Myocyte (in vitro differentiated cells): ENCODE measurements around the gene TC2N. TPM values are rescaled to one million over a fixed set of nuclear protein-coding genes. Genes with fewer than 3 reads are reported as not detected.
"Not testable (repeated sequence)": the region's sequence is repeated elsewhere in the genome, so short reads cannot be mapped to it uniquely, and the experiment has no call there.

Experiments used
- DNase-seq: peaks from one replicate; pipeline ENCODE4 v3.0.0-alpha.2; 2012; ENCODE audit warnings: low read depth
- total RNA-seq: library from RNA; depleted of rRNA; stranded (reverse); fragments of >200 nt; gene quantifications from 2 replicates; pipeline ENCODE4 v1.2.3, GENCODE V29; 2014

TC2N gene
- total RNA-seq, 1 donor from 2014 or later: not detected

DNA sequence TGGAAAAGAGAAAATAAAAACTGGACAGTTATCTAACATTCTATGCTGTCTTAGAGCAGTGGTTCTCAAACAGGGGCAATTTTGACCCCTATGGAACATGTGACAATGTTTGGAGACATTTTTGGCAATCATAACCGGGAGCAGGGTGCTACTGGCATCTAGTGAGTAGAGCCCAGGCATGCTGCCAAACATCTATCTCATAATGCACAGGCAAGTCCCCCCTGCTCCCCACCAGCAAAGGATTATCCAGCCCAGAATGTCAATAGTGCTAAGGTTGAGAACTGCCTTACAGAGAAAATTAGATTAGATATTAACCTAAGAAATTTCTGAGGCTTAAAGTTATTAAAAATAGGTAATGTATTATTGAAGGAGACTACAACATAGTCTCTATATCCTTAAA, 112.5 kb downstream of the TC2N start:
- no peak for DNase-seq

DNA sequence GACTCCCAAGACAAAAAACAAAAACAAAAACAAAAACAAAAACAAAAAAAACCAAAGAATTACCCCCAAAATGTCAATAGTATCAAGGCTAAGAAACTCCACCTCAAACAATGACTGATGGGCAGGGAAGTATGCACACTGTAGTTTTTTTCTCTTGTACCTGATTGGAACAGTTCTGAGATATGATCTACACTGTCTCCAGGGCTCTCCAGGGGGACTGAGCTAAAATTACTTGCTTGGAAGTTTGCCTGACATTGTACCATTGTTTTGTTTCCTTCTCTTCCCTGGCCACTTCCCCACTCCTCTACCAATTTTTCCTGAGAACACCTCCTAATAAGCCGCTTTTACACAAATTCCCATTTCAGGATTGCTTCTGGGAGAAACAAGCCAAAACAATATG, 113.2 kb downstream of the TC2N start:
- no peak for DNase-seq

DNA sequence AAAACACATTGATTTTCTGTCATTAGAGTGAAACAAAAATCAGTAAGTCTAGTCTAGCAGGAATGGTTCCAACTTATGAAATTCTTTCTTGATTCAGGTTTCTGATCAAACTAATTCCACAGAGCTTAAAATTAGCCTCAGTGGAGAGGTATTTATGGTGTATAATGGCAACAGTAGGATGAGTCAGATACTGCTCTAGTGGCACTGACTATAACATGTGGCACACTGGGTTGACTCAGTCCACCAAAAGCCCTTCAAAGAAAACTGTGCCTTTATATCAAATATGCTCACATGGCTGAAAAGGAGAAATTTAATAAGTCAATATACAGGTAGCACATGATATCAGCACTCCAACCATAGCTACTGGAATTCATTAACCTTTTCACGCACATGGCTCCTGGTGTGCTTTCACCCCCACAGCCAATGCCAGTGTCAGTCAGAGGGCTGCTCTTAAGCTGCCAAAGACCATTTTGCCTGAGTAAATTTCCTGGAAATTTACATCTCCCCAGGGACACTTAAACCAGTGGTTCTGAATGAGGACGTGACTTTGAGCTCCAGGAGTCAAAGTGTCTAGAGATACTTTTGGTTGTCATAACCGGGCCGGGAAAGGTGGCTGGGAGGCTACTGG, 113.7 kb downstream of the TC2N start:
- DNase-seq: no peak

DNA sequence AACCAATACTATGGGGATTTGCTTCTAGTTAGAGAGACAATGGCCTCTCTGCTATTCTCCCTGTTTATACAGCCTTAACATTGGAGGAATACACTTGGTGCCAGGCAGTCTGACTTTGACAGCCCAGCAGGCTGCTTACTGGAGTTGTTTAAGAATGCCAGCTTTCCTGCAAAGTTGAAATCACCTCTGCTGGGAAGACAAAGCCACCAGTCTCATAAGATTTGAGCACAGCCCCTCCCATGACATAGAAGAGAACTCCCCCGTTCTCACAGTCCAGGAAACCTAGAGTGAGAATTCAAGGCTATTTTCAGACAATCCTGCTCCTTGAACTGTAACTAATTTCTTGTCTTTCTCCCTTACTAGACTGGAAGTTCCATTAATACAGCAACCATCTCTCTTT, 114.4 kb downstream of the TC2N start:
- DNase-seq: no peak

DNA sequence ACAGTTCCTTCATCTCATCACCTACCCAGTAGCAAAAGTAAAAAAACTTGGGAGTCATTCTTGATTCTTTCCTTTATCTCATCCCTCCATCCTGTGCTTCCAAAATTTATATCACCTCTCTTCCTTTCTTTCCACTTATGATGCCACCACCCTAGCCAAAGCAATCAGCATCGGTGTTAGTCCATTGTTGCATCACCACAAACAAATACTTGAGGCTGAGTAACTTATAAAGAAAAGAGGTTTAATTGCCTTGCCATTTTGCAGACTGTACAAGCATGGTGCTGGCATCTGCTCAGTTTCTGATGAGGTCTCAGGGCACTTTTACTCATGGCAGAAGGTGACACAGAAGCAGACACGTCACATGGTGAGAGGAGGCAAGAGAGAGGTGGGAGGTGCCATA, 115.6 kb downstream of the TC2N start:
- DNase-seq: no peak

DNA sequence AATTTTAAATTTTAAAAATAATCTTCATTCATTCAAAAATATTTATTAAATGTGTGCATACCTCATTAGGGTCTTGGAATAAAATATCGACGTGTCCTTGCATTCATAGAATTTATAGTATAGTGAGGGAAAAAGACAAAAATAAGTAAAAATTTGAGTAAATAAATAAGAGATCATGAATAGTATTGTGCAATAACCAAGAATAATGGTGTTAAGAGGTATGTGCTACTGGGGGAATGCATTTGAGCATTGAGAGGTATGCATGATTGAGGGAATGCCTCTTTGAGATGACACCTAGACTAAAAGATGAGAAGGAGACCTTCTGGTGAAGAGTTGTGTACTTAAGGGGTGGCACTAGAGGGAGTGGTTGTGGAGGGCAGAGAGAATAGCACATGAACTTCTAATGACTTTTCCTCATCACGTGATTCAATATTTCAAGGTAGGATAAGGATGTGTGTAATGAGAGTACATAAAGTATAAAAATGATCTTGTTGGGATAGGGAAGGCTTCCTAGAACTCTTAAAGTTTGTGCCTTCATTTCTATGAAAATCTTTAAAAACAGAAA, 116.6 kb downstream of the TC2N start:
- DNase-seq: no peak

DNA sequence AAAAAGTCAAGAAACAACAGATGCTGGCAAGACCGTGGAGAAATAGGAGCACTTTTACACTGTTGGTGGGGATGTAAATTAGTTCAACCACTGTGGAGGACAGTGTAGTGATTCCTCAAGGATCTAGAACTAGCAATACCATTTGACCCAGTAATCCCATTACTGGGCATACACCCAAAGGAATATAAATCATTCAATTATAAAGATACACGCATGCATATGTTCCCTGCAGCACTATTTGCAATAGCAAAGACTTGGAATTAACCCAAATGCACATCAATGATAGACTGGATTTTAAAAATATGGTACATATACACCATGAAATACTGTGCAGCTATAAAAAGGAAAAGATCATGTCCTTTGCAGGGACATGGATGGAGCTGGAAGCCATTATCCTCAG, 117.5 kb downstream of the TC2N start:
- no peak for DNase-seq

DNA sequence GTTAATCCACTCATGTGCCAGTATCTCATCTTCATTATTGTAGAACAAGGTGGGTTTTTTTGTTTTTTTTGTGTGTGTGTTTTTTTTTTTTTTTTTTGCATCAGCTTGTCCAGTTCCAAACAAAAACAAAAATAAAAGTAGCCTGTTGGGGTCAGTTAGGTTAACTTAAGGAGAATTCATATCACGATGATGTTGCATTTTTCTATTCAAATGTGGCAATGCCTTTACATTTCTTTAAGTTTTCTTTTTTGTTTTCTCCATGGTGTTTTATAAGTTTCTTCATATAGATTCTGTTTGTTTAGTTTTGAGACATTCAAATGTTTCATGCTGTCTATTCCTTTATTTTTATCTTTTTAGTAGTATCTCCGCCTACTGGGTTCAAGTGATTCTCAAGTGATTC, 119.3 kb downstream of the TC2N start:
- no peak for DNase-seq

DNA sequence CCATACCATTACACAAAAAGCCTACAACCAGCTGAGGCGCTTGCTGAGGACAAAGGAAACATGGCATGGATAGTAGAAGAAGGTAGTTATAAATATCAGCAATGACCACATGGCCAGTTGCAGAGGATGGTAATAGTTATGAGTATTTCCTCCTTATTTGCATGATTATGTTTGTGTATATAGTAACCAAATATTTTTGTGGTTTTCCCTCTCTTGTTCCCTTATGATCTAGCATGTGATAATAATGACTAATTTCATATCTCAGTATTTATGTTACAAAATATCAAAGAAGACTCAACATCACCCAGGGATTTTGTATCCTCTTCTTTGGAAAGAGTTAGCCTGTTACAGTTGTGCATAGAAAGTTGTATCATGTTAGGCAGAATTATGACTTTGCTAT, 122.0 kb downstream of the TC2N start:
- no peak for DNase-seq

DNA sequence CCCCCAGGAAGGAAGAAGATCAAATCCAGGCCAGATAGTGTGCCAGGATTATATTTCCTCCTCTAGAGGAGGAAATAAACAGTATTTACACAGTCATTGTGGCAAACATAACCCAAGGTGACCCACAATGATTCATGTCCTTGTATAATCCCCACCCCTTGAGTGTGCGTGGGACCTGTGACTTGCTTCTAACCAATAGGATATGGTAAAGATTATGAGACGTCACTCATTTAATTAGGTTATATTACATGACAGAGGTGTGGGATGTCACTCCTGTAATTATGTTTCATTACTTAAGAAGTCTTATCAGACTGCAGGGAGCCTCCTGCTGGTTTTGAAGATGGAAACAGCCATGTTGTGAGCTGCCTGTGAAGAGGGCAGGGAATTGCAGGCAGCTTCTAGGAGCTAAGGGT, 123.3 kb downstream of the TC2N start:
- DNase-seq: no peak

DNA sequence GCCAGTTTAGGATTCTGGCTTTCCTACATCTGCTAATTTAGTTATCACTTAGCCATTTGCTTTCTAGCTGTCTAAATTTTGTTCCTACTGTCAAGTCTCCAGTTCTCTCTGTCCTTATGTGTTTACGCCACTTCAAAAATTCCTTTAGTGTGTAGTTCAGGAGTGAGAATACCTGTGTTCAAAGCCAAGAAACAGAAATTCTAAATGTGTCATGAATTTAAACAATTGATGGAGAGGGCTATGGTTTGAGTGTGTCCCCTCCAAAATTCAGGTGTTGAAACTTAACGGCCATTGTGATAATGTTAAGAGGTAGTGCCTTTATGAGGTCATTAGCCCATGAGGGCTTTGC, 124.1 kb downstream of the TC2N start:
- DNase-seq: no peak

DNA sequence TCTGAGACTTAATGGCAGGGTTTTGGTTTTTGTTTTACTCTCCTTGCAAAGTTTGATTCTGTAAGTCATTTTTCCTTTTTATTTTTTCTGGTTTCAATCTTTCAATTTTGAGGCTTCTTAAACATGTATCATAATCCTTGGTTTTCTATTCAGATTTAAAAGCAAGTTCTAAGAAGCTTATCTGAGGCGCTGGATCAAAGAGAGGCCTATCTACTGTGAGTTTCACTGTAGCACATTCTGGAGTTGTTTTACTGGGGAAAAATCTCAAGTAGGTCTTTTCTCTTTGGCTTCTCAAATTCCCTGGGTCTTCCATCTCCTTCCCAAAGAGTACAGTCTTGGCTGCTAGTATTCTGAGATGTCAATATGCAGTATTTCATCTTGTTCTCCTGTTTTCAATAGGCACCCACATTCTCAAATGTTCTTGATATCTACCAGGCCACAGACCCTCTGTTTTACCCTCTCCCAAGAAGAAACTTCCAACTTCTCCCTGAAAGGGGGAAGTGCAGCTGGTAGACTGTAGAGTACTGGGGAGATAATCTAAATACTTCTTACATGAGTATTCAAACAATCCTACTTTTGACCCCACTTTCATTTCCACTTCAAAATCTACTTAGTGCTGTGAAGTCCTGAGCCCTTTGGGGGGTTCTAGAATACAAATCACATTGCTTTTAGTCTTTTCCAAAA, 124.6 kb downstream of the TC2N start:
- no peak for DNase-seq

DNA sequence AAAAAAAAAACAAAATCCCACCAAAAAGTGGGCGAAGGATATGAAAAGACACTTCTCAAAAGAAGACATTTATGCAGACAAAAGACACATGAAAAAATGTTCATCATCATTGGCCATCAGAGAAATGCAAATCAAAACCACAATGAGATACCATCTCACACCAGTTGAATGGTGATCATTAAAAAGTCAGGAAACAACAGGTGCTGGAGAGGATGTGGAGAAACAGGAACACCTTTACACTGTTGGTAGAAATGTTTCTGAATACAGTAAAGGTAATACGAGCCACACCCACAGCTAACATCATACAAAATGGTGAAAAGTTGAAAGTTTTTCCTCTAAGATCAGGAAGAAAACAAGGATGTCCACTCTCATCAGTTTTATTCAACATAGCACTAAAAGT, 127.5 kb downstream of the TC2N start:
- not testable (repeated sequence) for DNase-seq

DNA sequence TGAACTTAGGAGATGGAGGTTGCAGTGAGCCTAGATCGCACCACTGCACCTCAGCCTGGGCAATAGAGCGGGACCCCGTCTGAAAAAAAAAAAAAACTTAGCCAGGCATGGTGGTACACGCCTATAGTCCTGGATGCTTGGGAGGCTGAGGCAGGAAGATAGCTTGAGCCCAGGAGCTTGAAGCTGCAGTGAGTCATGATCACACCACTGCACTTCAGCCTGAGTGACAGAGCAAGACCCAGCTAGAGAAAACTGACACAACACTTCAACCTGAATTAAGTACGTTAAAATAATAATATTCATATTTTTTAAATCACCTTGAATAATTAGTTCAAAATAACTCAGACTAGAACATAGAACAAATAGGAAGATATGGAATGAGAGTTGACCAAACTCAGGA, 129.7 kb downstream of the TC2N start:
- DNase-seq: no peak

DNA sequence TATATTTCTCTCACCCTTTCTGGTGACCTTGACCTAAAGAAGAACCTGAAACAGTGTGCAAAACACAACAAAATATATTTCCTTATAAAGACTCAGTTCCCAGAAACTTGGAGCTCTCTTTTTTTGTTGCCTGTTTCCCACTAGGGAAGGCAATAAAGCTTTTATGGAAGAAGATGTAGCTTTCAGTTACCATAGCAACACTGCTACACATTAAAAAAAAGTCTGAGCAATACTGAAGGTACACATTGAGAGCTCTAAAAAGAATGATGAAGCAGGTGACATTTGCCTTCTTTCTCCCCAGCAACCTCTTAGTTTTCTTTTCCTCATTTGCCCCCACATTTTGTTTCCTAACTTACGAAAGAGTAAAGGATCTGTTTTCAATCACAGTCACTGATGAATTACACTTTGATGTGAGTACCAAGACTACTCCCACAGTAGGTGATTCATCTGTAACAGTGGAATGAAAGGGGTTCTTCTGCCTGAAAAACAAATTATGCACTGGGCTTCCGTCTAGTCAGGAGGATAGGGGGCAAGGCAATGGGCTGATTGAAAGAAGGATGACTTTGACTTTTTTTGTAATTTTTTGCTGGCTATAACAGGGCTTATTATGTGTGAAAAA, 134.4 kb downstream of the TC2N start:
- no peak for DNase-seq

DNA sequence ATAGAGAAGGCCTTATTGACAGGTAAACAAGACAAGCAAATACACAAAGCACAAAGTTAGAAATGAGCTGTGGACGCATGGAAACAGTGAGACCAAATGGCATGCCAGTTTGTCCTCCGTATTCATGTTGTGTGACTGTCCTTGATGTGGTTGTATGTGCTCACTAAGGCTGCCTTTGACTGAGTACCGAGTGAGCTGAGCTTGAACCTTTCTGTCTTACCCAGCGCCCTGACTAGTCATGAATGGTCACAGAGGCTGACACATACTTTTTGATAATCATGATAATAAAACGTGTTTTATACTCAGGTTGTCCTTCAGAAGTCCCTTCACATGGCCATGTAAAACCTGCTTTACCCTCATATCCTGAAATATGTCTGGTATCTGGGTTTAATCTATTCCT, 134.9 kb downstream of the TC2N start:
- no peak for DNase-seq

DNA sequence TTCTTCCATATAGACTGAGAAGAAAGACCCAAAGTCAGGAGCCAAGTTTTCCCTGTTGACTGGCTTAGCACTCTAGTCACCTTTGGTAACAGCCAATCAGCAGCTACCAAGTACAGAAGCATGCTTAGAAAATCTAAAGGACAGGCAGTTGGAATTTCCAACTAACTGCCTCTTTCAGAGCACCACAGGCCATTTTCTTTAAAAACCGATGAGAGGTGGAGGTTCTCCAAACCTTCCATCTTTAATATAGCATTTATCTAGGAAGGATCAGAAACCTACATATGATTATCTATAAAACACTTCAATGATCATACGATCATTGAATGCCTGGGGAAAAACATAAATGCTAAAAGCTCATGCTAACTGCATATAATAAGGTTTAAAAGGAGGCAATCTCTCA, 135.3 kb downstream of the TC2N start, which contains the start of gene CATSPERB:
TSS of gene CATSPERB (minus strand) at position 101 of the 400 bp plus-strand sequence. CDS start 2,607 bp downstream, outside the sequence.
- DNase-seq: no peak

DNA sequence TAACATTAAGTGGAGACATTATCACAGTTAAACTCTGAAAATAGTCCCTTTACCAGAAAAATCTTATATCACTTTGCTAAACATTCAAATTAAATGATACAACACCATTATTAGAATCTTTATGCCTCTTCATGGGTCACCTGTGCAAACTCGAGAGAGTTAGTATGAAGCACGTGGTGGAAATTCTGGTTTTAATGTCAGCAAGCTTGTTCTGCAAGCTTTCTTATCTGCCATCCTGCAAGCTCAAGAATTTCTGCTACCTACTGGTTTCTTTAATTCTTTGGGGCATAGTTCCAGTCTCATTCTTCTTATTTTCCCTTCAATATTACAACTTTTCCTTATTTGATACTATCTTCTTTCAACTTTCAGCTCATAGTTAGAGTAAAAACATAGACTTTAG, 136.3 kb downstream of the TC2N start:
- no peak for DNase-seq

DNA sequence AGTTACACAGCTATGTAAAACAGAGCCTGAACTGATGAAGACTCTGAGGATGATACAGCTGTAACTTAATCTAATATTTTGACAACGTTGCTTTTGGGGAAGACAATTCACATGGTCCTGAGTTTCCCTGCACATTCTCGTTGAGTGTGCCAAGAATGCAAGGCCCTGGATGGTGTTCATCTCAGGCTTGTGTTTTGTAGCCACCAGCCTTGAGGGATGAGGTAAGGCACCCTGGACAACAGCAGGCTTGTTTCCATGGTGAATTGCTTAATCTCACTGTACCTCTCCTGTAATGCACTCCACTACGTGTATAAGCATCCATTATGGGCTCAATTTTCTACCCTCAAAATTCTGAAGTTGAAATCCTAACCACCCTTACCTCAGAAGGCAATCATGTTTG, 137.6 kb downstream of the TC2N start:
- no peak for DNase-seq
